Immature natural killer cell (primary cell): Measurements from ENCODE around the gene OSBPL8. TPM values are rescaled to one million over a fixed set of nuclear protein-coding genes. Genes with fewer than 3 reads are reported as not detected.
"Not testable (repeated sequence)": the region's sequence is repeated elsewhere in the genome, so short reads cannot be mapped to it uniquely, and the experiment has no call there.

Experiments
- DNase-seq, 3 donors: peaks; one replicate each; pipeline ENCODE4 v3.0.0; 2022; ENCODE audit warnings: mixed read lengths in 1 of 3
- H3K27ac Mint-ChIP-seq, 6 donors: one replicate each; pipeline ENCODE4 v1.8.0; 2020; ENCODE audit warnings: mixed read lengths in 6 of 6, mild to moderate bottlenecking in 5 of 6, inconsistent platforms in 4 of 6, moderate library complexity in 3 of 6
- H3K27me3 Mint-ChIP-seq, 3 donors: one replicate each; pipeline ENCODE4 v1.8.0; 2020 to 2021; ENCODE audit warnings: low read depth in 3 of 3, mild to moderate bottlenecking in 3 of 3, mixed read lengths in 3 of 3, moderate library complexity in 3 of 3, inconsistent platforms in 1 of 3
- H3K36me3 Mint-ChIP-seq, 3 donors: one replicate each; pipeline ENCODE4 v1.8.0; 2020; ENCODE audit warnings: mixed read lengths in 3 of 3, inconsistent platforms in 2 of 3, mild to moderate bottlenecking in 2 of 3
- H3K4me1 Mint-ChIP-seq, 2 donors: one replicate each; pipeline ENCODE4 v1.8.0; 2020; ENCODE audit warnings: inconsistent platforms in 2 of 2, mild to moderate bottlenecking in 2 of 2, mixed read lengths in 2 of 2, moderate library complexity in 1 of 2
- H3K4me3 Mint-ChIP-seq, 5 donors: one replicate each; pipeline ENCODE4 v1.8.0; 2020; ENCODE audit warnings: mild to moderate bottlenecking in 5 of 5, mixed read lengths in 5 of 5, inconsistent platforms in 3 of 5, moderate library complexity in 3 of 5
- H3K9me3 Mint-ChIP-seq, 6 donors: one replicate each; pipeline ENCODE4 v1.8.0; 2020; ENCODE audit warnings: mild to moderate bottlenecking in 6 of 6, mixed read lengths in 6 of 6, inconsistent platforms in 4 of 6, moderate library complexity in 3 of 6
- polyA plus RNA-seq, 3 donors: library from polyadenylated mRNA; unstranded; fragments of 300-500 nt; fragmentation: Illumina TruSeq; gene quantifications; one replicate each; pipeline ENCODE4 v1.2.3, GENCODE V29; 2021

OSBPL8 gene
- polyA plus RNA-seq, 3 donors from 2014 or later, result 109 to 161 (median 140) TPM

- Mint-ChIP-seq H3K36me3 (no peaks in the 10 kb centered on the region), H3K4me3 (no peak overlapping the region), H3K27ac (no peak overlapping the region), H3K4me1 (no peaks in the 10 kb centered on the region), H3K9me3 (peaks cover 0 to 3% (median 0%) of the 10 kb centered on the region in 6 donors), H3K27me3 (peaks cover 2 to 10% (median 4%) of the 10 kb centered on the region in 3 donors)
- DNase-seq, result no peak
Measured at GRCh38 chr12:76329159-76329558, 230.4 kb downstream of the OSBPL8 start.

- DNase-seq, H3K9me3 Mint-ChIP-seq, H3K4me1 Mint-ChIP-seq, H3K27ac Mint-ChIP-seq, H3K4me3 Mint-ChIP-seq, H3K36me3 Mint-ChIP-seq: not testable (repeated sequence)
- H3K27me3 Mint-ChIP-seq, result peaks cover 0 to 14% (median 3%) of the 10 kb centered on the region in 3 donors
Measured at GRCh38 chr12:76319595-76320319, 239.8 kb downstream of the OSBPL8 start.

GRCh38 chr12:76318773-76319594 lies 240.6 kb downstream of the OSBPL8 start:
- H3K4me1 Mint-ChIP-seq, result no peaks in the 10 kb centered on the region
- peaks cover 0 to 2% (median 0%) of the 10 kb centered on the region in 6 donors for H3K9me3 Mint-ChIP-seq
- peaks cover 2 to 14% (median 3%) of the 10 kb centered on the region in 3 donors for H3K27me3 Mint-ChIP-seq
- H3K36me3 Mint-ChIP-seq, result no peaks in the 10 kb centered on the region
- no peak overlapping the region for H3K27ac Mint-ChIP-seq
- no peak overlapping the region for H3K4me3 Mint-ChIP-seq
- DNase-seq, result no peak

DNA sequence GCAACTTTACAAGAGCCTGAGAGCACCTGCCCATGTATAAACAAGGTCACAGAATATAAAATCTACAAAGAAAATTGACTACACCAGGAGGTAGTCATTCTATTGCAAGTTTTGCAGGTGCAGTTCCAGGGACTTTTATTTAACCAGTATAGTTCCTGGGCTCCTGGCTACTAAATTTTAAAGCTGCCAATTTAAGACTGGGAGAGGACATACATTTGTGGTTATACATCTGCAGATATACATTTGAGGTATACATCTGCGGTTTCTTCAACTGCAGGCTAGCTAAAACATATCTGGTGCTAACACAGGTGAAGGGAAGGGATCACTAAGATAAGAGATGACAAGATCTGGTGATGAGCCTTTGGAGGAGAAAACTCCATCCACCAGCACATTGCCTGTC lies 241.6 kb downstream of the OSBPL8 start:
- no peaks in the 10 kb centered on the region for H3K4me1 Mint-ChIP-seq
- no peak overlapping the region for H3K27ac Mint-ChIP-seq
- H3K4me3 Mint-ChIP-seq, result no peak overlapping the region
- H3K9me3 Mint-ChIP-seq, result peaks cover 0 to 2% (median 0%) of the 10 kb centered on the region in 6 donors
- H3K27me3 Mint-ChIP-seq, result peaks cover 3 to 16% (median 3%) of the 10 kb centered on the region in 3 donors
- H3K36me3 Mint-ChIP-seq, result no peaks in the 10 kb centered on the region
- DNase-seq, result no peak

DNA sequence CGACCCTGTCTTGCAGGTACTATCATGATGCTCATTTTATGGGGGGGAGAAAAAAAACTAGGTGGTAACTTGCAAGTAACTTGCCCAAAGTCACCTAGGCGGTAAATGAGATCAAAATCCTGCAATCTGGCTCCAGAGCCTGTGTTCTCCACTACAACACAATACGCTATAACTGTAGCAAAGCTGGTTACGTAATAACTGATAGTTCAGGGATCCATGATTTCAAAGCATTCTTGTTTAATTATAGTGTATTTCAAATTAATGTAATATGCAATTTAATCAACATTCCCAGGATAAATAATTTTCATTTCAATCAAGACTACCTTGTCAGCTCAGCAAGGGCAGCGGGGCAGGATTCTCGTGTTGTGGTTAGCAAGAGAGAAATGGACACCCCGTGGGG lies 243.1 kb downstream of the OSBPL8 start:
- no peak overlapping the region for H3K27ac Mint-ChIP-seq
- peaks cover 0 to 2% (median 0%) of the 10 kb centered on the region in 6 donors for H3K9me3 Mint-ChIP-seq
- H3K36me3 Mint-ChIP-seq, result no peaks in the 10 kb centered on the region
- H3K4me3 Mint-ChIP-seq, result no peak overlapping the region
- DNase-seq, result no peak
- H3K4me1 Mint-ChIP-seq, result no peaks in the 10 kb centered on the region
- peaks cover 3 to 16% (median 8%) of the 10 kb centered on the region in 3 donors for H3K27me3 Mint-ChIP-seq

DNA sequence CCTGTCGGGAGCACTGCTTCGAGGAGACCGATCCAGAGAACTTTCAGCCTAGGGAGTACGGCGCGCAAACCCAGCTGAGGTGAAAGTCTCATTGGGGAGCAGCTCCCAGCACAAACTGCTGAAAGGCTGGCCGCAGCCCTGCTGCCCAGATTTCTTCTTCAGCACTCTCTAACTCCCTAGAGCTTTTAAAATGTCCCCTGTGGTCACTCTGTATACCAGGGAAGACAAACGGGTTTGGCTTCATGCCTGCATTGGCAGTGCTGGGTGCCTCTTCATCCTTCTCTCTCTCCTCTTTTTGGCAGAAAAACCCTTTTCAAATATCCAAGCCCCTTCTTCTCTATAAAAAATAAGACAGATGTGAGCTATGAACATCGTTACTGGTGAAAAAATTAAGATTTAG lies 246.3 kb downstream of the OSBPL8 start:
- Mint-ChIP-seq H3K9me3 (no peaks in the 10 kb centered on the region), H3K27ac (no peak overlapping the region), H3K36me3 (no peaks in the 10 kb centered on the region), H3K4me3 (no peak overlapping the region), H3K4me1 (no peaks in the 10 kb centered on the region), H3K27me3 (peaks cover 3 to 9% (median 8%) of the 10 kb centered on the region in 3 donors)
- DNase-seq, result no peak

GRCh38 chr12:76312315-76312714 lies 247.3 kb downstream of the OSBPL8 start:
- DNase-seq, result no peak
- H3K27me3 Mint-ChIP-seq, result peaks cover 3 to 9% (median 8%) of the 10 kb centered on the region in 3 donors

DNA sequence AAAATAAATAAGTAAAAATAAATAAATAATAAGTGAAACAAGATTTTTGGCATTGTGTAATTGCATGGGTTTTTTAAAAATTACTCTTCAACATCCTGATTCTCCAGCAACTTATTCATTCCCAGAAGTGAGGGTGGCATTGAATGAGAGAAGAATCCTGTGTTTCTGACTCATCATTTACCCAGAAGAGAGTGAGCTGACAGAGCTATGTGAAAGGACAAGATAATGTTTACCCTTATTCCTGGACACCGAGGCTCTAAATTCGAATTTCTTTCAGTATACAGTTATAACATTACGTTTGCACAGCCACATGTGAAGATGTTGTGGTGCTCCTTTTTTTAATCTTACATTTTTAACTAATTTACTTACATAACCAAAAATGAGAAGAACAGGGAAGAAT lies 247.8 kb downstream of the OSBPL8 start:
- no peaks in the 10 kb centered on the region for H3K36me3 Mint-ChIP-seq
- H3K4me3 Mint-ChIP-seq, result no peak overlapping the region
- H3K27ac Mint-ChIP-seq, result no peak overlapping the region
- peaks cover 3 to 9% (median 8%) of the 10 kb centered on the region in 3 donors for H3K27me3 Mint-ChIP-seq
- no peaks in the 10 kb centered on the region for H3K9me3 Mint-ChIP-seq
- H3K4me1 Mint-ChIP-seq, result no peaks in the 10 kb centered on the region
- DNase-seq, result no peak

More at GRCh38 chr12:76312315-76312714, 247.3 kb downstream of the OSBPL8 start:
- Mint-ChIP-seq H3K36me3 (no peaks in the 10 kb centered on the region), H3K4me3 (no peak overlapping the region), H3K4me1 (no peaks in the 10 kb centered on the region), H3K27ac (no peak overlapping the region), H3K9me3 (no peaks in the 10 kb centered on the region)

- Mint-ChIP-seq H3K27me3 (peaks cover 3 to 5% (median 5%) of the 10 kb centered on the region in 3 donors), H3K4me1 (no peaks in the 10 kb centered on the region), H3K27ac (no peak overlapping the region), H3K36me3 (no peaks in the 10 kb centered on the region), H3K4me3 (no peak overlapping the region), H3K9me3 (no peaks in the 10 kb centered on the region)
- DNase-seq, result no peak
Measured at GRCh38 chr12:76310110-76310509, 249.5 kb downstream of the OSBPL8 start.

- no peaks in the 10 kb centered on the region for H3K36me3 Mint-ChIP-seq
- H3K4me1 Mint-ChIP-seq, result no peaks in the 10 kb centered on the region
- H3K4me3 Mint-ChIP-seq, result no peak overlapping the region
- H3K27ac Mint-ChIP-seq, result no peak overlapping the region
- no peaks in the 10 kb centered on the region for H3K9me3 Mint-ChIP-seq
- DNase-seq, result no peak
- H3K27me3 Mint-ChIP-seq, result peaks cover 0 to 5% (median 2%) of the 10 kb centered on the region in 3 donors
Measured at GRCh38 chr12:76308866-76309265, 250.7 kb downstream of the OSBPL8 start.

GRCh38 chr12:76307083-76307482 lies 252.5 kb downstream of the OSBPL8 start:
- H3K27me3 Mint-ChIP-seq, result peaks cover 0 to 2% (median 0%) of the 10 kb centered on the region in 3 donors
- no peak overlapping the region for H3K4me3 Mint-ChIP-seq
- no peak overlapping the region for H3K27ac Mint-ChIP-seq
- no peaks in the 10 kb centered on the region for H3K36me3 Mint-ChIP-seq
- no peaks in the 10 kb centered on the region for H3K4me1 Mint-ChIP-seq
- H3K9me3 Mint-ChIP-seq, result no peaks in the 10 kb centered on the region
- no peak for DNase-seq

DNA sequence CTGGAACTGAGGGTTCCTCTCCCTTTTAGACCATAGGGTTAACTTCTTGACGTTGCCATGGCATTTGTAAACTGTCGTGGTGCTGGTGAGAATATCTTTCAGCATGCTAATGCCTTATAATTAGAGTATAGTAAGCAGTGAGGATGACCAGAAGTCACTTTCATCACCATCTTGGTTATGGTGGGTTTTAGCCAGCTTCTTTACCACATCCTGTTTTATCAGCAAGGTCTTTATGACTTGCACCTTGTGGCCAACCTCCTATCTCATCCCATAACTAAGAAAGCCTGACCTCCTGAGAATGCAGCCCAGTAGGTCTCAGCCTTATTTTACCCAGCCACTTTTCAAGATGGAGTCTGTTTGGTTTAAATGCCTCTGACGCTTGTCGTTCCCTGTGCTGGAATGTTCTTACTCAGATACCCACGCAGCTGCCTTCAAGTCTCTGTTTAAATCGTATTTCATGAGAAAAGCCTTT lies 255.5 kb downstream of the OSBPL8 start:
- Mint-ChIP-seq H3K4me1 (no peaks in the 10 kb centered on the region), H3K36me3 (no peaks in the 10 kb centered on the region), H3K27ac (no peak overlapping the region), H3K4me3 (no peak overlapping the region), H3K27me3 (peaks cover 0 to 1% (median 0%) of the 10 kb centered on the region in 3 donors), H3K9me3 (no peaks in the 10 kb centered on the region)
- DNase-seq, result no peak

- peaks cover 0 to 1% (median 0%) of the 10 kb centered on the region in 3 donors for H3K27me3 Mint-ChIP-seq
- no peak overlapping the region for H3K27ac Mint-ChIP-seq
- no peak overlapping the region for H3K4me3 Mint-ChIP-seq
- no peaks in the 10 kb centered on the region for H3K4me1 Mint-ChIP-seq
- no peak for DNase-seq
- H3K9me3 Mint-ChIP-seq, result no peaks in the 10 kb centered on the region
- H3K36me3 Mint-ChIP-seq, result no peaks in the 10 kb centered on the region
Measured at GRCh38 chr12:76303365-76303764, 256.2 kb downstream of the OSBPL8 start.
